A549 (cell line): ENCODE results near the gene RIPOR2. TPM values are rescaled to one million over a fixed set of nuclear protein-coding genes. Genes with fewer than 3 reads are reported as not detected.

ENCODE experiments used
- ATAC-seq, 2 experiments: fragments of 200-7000 bp in 1 of 2; fragments of >200 bp in 1 of 2; cut with Nextera tagmentation in 1 of 2; cut with Tn5 transposase in 1 of 2; 3 replicates each; pipeline versions ENCODE4 v1.8.0 to v1.9.1; 2018 to 2020; ENCODE audit warnings: mild to moderate bottlenecking in 1 of 2, moderate library complexity in 1 of 2
- CTCF ChIA-PET: fragments of 300-600 bp; sonication (Branson Sonifier 250); formaldehyde crosslinking; extraction: SDS; loops from one replicate; lab custom pipeline; 2021; ENCODE audit warnings: antibody characterized with exemption, inconsistent platforms; lab: Yijun Ruan, JAX
- POLR2A ChIA-PET: fragments of 350-600 bp; formaldehyde crosslinking; extraction: SDS; loops from one replicate; lab custom pipeline; 2021; ENCODE audit warnings: antibody characterized with exemption, inconsistent platforms; lab: Yijun Ruan, JAX
- DNase-seq, 2 experiments: peaks; one replicate each; pipeline versions ENCODE4 v3.0.0 to v3.0.0-alpha.2; 2011 to 2016; ENCODE audit warnings: low read depth in 1 of 2, low spot score in 1 of 2
- FAIRE-seq: peaks from 2 replicates; lab custom pipeline; 2011; peaks lifted over from hg19 to GRCh38; lab: Jason Lieb, UNC
- H3K27ac ChIP-seq, 2 experiments: fragments of >200 bp; sonication (Bioruptor Twin); formaldehyde crosslinking; 3 replicates each; pipeline ENCODE4 v1.5.1; 2016 to 2017
- H3K4me1 ChIP-seq: fragments of >200 bp; sonication (Bioruptor Twin); formaldehyde crosslinking; 3 replicates; pipeline ENCODE4 v1.6.1; 2016
- H3K4me2 ChIP-seq: fragments of >200 bp; sonication (Bioruptor Twin); formaldehyde crosslinking; 3 replicates; pipeline ENCODE4 v1.6.1; 2016
- H3K4me3 ChIP-seq: fragments of >200 bp; sonication (Bioruptor Twin); formaldehyde crosslinking; 3 replicates; pipeline ENCODE4 v1.5.1; 2016
- H3K9me3 ChIP-seq: fragments of >200 bp; sonication (Bioruptor Twin); formaldehyde crosslinking; 3 replicates; pipeline ENCODE4 v1.6.1; 2016
- CHD2 ChIP-seq: fragments of 150-350 bp; IDR thresholded peaks from 2 replicates; pipeline ENCODE4 v1.6.1; 2014; ENCODE audit warnings: low read length; ENCODE audit not compliant: partially characterized antibody
- EP300 ChIP-seq, 2 experiments: fragments of >200 bp; sonication (Bioruptor Twin); formaldehyde crosslinking; IDR thresholded peaks; 2 replicates in 1 of 2; 3 replicates in 1 of 2; pipeline ENCODE4 v1.6.1; 2016 to 2017
- FOSB ChIP-seq: fragments of 250-450 bp; sonication (Bioruptor Pico); IDR thresholded peaks from 2 replicates; pipeline ENCODE4 v1.5.0; 2020; ENCODE audit warnings: mild to moderate bottlenecking, moderate library complexity
- GATA3 ChIP-seq: IDR thresholded peaks from 2 replicates; pipeline ENCODE4 v1.6.1; 2012; ENCODE audit warnings: borderline replicate concordance
- HES2 ChIP-seq: fragments of >200 bp; sonication (Bioruptor Twin); formaldehyde crosslinking; IDR thresholded peaks from 2 replicates; pipeline ENCODE4 v1.6.1; 2016
- HEYL ChIP-seq: fragments of 250-450 bp; sonication (Bioruptor Pico); IDR thresholded peaks from 2 replicates; pipeline ENCODE4 v1.8.0; 2021; ENCODE audit warnings: mild to moderate bottlenecking, moderate library complexity
- HMGXB4 ChIP-seq: fragments of 250-450 bp; sonication (Bioruptor Pico); IDR thresholded peaks from 2 replicates; pipeline ENCODE4 v1.5.0; 2021; ENCODE audit warnings: mild to moderate bottlenecking, moderate library complexity, borderline replicate concordance
- JUN ChIP-seq, 2 experiments: fragments of >200 bp; sonication (Bioruptor Twin); formaldehyde crosslinking; IDR thresholded peaks; 2 replicates in 1 of 2; 3 replicates in 1 of 2; pipeline ENCODE4 v1.6.1; 2016 to 2017
- KDM1A ChIP-seq: fragments of 200-600 bp; sonication (generic); IDR thresholded peaks from 2 replicates; pipeline ENCODE4 v1.6.1; 2016; ENCODE audit warnings: low read depth, mild to moderate bottlenecking
- KDM5A ChIP-seq: fragments of 200-600 bp; sonication (generic); IDR thresholded peaks from 2 replicates; pipeline ENCODE4 v1.6.1; 2016; ENCODE audit warnings: antibody characterized with exemption, mild to moderate bottlenecking
- MAX ChIP-seq: IDR thresholded peaks from 2 replicates; pipeline ENCODE4 v1.6.1; 2012
- MAZ ChIP-seq: fragments of 150-350 bp; IDR thresholded peaks from 2 replicates; pipeline ENCODE4 v1.6.1; 2014; ENCODE audit warnings: antibody characterized with exemption, low read depth, low read length, borderline replicate concordance
- MYC ChIP-seq: IDR thresholded peaks from 2 replicates; pipeline ENCODE4 v1.6.1; 2012; ENCODE audit warnings: mild to moderate bottlenecking, inconsistent platforms, low read length, improper control_type of control experiment, borderline replicate concordance
- NR3C1 ChIP-seq: fragments of >200 bp; sonication (Bioruptor Twin); formaldehyde crosslinking; IDR thresholded peaks from 3 replicates; pipeline ENCODE4 v1.6.1; 2017
- PBX3 ChIP-seq: IDR thresholded peaks from 2 replicates; pipeline ENCODE4 v1.6.1; 2012
- RAD21 ChIP-seq, 2 experiments: fragments of >200 bp in 1 of 2; sonication (Bioruptor Twin) in 1 of 2; formaldehyde crosslinking in 1 of 2; IDR thresholded peaks in 1 of 2; conservative IDR thresholded peaks in 1 of 2; 2 replicates in 1 of 2; 3 replicates in 1 of 2; pipeline ENCODE4 v1.6.1; 2012 to 2018; ENCODE audit warnings: inconsistent platforms in 1 of 2
- RCOR1 ChIP-seq: fragments of 150-350 bp; IDR thresholded peaks from 2 replicates; pipeline ENCODE4 v1.6.1; 2014; ENCODE audit warnings: antibody characterized with exemption, low read length, low read depth
- RFX5 ChIP-seq: fragments of 450-650 bp; IDR thresholded peaks from 2 replicates; pipeline ENCODE4 v1.7.1; 2014; ENCODE audit warnings: antibody characterized with exemption, mild to moderate bottlenecking, moderate library complexity
- SREBF2 ChIP-seq: fragments of 450-650 bp; IDR thresholded peaks from 2 replicates; pipeline ENCODE4 v1.6.1; 2014; ENCODE audit warnings: mild to moderate bottlenecking, moderate library complexity
- TFCP2L1 ChIP-seq: fragments of 250-450 bp; sonication (Bioruptor Pico); IDR thresholded peaks from 2 replicates; pipeline ENCODE4 v1.5.0; 2021; ENCODE audit warnings: mild to moderate bottlenecking
- ZFP36 ChIP-seq: fragments of 450-650 bp; IDR thresholded peaks from 2 replicates; pipeline ENCODE4 v1.6.1; 2014; ENCODE audit warnings: borderline replicate concordance; ENCODE audit not compliant: partially characterized antibody
- ZSCAN20 ChIP-seq: fragments of 250-450 bp; sonication (Bioruptor Pico); IDR thresholded peaks from 2 replicates; pipeline ENCODE4 v1.8.0; 2022; ENCODE audit warnings: mild to moderate bottlenecking, moderate library complexity
- WGBS: methylation state at CpG from one replicate; pipeline ENCODE4 v1.1.6; 2017; ENCODE audit errors: missing lambda C conversion rate; 5-methylcytosine and 5-hydroxymethylcytosine counted together
- polyA plus RNA-seq, 4 experiments: library from polyadenylated mRNA; depleted of rRNA in 3 of 4; stranded (reverse); fragments of >200 nt; fragmentation: RNase III in 1 of 4; extraction: RNeasy Plus Mini Kit Qiagen cat#74134 plus additional on column Dnase treatment in 1 of 4; gene quantifications; 2 replicates in 3 of 4; 3 replicates in 1 of 4; pipeline ENCODE4 v1.2.3, GENCODE V29; 2011 to 2017

The RIPOR2 gene
- polyA plus RNA-seq, 2 of the 4 experiments (the other 2 are of a cell fraction), result 0.01 TPM; not detected in 1

GRCh38 chr6:24910961-24911725 lies 24.6 kb downstream of the RIPOR2 start:
- FAIRE-seq, result no peak
- DNase-seq, result no peak
- peak overlapping the region; percentile 99 for H3K4me2 ChIP-seq

GRCh38 chr6:24910331-24910960 lies 25.3 kb downstream of the RIPOR2 start:
- H3K27ac ChIP-seq, result 0 out of 6 replicates have a peak overlapping the region, but pooled peaks of 1 of the 2 experiments have one; percentile 9
- POLR2A ChIA-PET, result no interaction called here
- peak overlapping the region; percentile 99 for H3K4me2 ChIP-seq
- CTCF ChIA-PET, result interaction anchor here (1.0 to 1.8 kb wide), 2 partner anchors 12 to 161 kb away, joined by 3 to 4 read pairs; no protein-coding TSS in a partner anchor
- H3K9me3 ChIP-seq, result no peaks in the 10 kb centered on the region
- ATAC-seq (peak; percentile 18 to 63; a peak in 3 of 6 replicates), DNase-seq (no peak), FAIRE-seq (no peak)
- WGBS, result 5% methylated on average over 32 of the region's 33 CpGs
- 0 out of 3 replicates have a peak, but pooled peaks cover 7% of the 10 kb centered on the region for H3K4me1 ChIP-seq
- TF ChIP-seq NR3C1, result no peak
- no peak for TF ChIP-seq KDM5A
- TF ChIP-seq EP300 (IDR thresholded peaks at IDR 0.05), result no peak
- TF ChIP-seq GATA3, result no peak
- no peak for TF ChIP-seq JUN (IDR thresholded peaks at IDR 0.05)
- no peak for TF ChIP-seq HEYL
- no peak for TF ChIP-seq ZSCAN20
- no peak for TF ChIP-seq MAX
- no peak for TF ChIP-seq FOSB
- TF ChIP-seq RFX5, result no peak
- TF ChIP-seq, all 56 proteins: peak for 0
- peak overlapping the region; percentile 48 for H3K4me3 ChIP-seq

More at GRCh38 chr6:24910961-24911725, 24.6 kb downstream of the RIPOR2 start:
- Histone ChIP-seq H3K27ac (0 out of 6 replicates have a peak overlapping the region, but pooled peaks of 1 of the 2 experiments have one; percentile 9), H3K9me3 (no peaks in the 10 kb centered on the region), H3K4me1 (0 out of 3 replicates have a peak, but pooled peaks cover 7% of the 10 kb centered on the region), H3K4me3 (peak overlapping the region; percentile 48)
- peak; percentile 40 to 71; a peak in 3 of 6 replicates for ATAC-seq
- WGBS, result 26% methylated on average over 13 of the region's 56 CpGs
- CTCF ChIA-PET, result interaction anchor here (0.6 to 1.0 kb wide), 2 partner anchors 12 to 388 kb away, joined by 3 to 4 read pairs; no protein-coding TSS in a partner anchor
- no peak for TF ChIP-seq KDM1A
- TF ChIP-seq, all 56 proteins: peak for 0
- POLR2A ChIA-PET, result no interaction called here

- TF ChIP-seq CHD2 (no peak), HES2 (no peak), MYC (no peak), RAD21 (conservative IDR thresholded peaks at IDR 0.05 in 1 of 2, IDR thresholded peaks at IDR 0.05 in 1 of 2) (no peak), TFCP2L1 (no peak), HMGXB4 (CRISPR knock-in tag) (no peak), PBX3 (no peak), MAZ (no peak), RCOR1 (no peak), ZFP36 (no peak), SREBF2 (no peak), HEYL (no peak)
- TF ChIP-seq, all 56 proteins: peak for 0
- 53% methylated on average over 20 of the region's 20 CpGs for WGBS
- H3K9me3 ChIP-seq, result no peaks in the 10 kb centered on the region
- peak overlapping the region; percentile 99 for H3K4me2 ChIP-seq
- H3K4me1 ChIP-seq, result 0 out of 3 replicates have a peak, but pooled peaks cover 7% of the 10 kb centered on the region
- H3K4me3 ChIP-seq, result no peak overlapping the region; the same call in 2 of the 3 replicates
- POLR2A ChIA-PET, result no interaction called here
- no peak for DNase-seq
- H3K27ac ChIP-seq, result no peak overlapping the region
- ATAC-seq, result no peak
- FAIRE-seq, result no peak
- CTCF ChIA-PET, result interaction anchor here (0.9 to 1.8 kb wide), 3 partner anchors 9 to 162 kb away, joined by 3 to 4 read pairs (median 4); no protein-coding TSS in a partner anchor
These were observed 26.2 kb downstream of the RIPOR2 start for GRCh38 chr6:24909241-24910216.
